ENCODE measurements around the gene SNPH.
"Not testable (repeated sequence)": the region's sequence is repeated elsewhere in the genome, so short reads cannot be mapped to it uniquely, and the experiment has no call there.

Gene SNPH

GRCh38 chr20:1341561-1342265 is 75.6 kb downstream of the SNPH start:
- no peak for DNase-seq

GRCh38 chr20:1343446-1344124 is 77.5 kb downstream of the SNPH start:
- not testable (repeated sequence) for DNase-seq

- no peak for DNase-seq
Measured at GRCh38 chr20:1345030-1345755, 79.1 kb downstream of the SNPH start.

GRCh38 chr20:1345756-1346093 is 79.6 kb downstream of the SNPH start:
- no peak for DNase-seq

- no peak for DNase-seq
Measured at GRCh38 chr20:1346315-1346969, 80.3 kb downstream of the SNPH start.

- no peak for DNase-seq
Measured at GRCh38 chr20:1353956-1354355, 87.9 kb downstream of the SNPH start.

- no peak for DNase-seq
Measured at GRCh38 chr20:1357921-1358671, 92.0 kb downstream of the SNPH start.

Data from NCI-H1694 (cell line).